Activated T-cell treated with anti-CD3 and anti-CD28 coated beads, Interleukin-2, amount 50 U/mL, for 48 hours (primary cell): ENCODE measurements around the gene HIF1A.
A peak's percentile ranks its signal among the peaks of the same experiment; 100 is the strongest.
"Not testable (repeated sequence)": the region's sequence is repeated elsewhere in the genome, so short reads cannot be mapped to it uniquely, and the experiment has no call there.

ENCODE experiments used
- DNase-seq, 2 experiments: peaks; one replicate each; pipeline ENCODE4 v3.0.0-alpha.2; 2020

The HIF1A gene

DNA sequence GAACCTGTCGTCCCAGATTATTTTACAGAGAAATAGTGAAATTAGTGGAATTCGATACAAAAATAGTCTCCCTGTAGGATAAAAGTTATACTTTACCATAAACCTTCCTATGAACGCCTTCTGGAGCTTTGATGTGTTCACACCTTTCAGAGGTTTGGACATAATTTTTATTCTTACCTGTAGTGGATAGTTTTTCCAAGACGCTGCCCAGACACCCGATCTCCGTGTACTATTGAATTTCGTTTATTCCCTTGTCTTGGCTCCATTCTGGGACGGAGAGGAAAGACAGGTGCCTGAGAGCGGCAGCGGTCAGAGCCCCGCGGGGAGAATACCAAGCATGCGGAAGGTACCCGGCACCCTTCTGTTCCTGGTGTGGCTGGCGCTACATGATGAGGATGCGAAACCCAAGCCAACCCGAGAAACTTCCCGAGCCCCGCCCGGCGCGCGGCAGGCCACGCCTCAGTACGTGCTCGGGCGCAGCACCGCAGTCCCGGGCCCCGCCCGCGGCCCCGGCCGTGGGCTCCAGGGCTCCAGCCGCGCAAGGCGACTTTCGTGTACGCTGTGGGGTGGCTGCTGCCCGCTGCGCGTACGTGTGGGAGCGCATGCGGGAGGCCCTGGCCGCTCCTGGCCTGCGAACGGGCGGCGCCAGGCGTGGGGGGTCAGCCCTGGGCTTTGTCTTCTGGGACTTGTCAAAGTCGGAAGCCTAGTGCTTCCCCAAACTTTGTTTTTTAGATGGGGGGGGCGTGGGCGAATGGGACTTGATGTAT lies 55.6 kb downstream of the HIF1A start:
- peak; percentile 87 to 90 for DNase-seq

DNA sequence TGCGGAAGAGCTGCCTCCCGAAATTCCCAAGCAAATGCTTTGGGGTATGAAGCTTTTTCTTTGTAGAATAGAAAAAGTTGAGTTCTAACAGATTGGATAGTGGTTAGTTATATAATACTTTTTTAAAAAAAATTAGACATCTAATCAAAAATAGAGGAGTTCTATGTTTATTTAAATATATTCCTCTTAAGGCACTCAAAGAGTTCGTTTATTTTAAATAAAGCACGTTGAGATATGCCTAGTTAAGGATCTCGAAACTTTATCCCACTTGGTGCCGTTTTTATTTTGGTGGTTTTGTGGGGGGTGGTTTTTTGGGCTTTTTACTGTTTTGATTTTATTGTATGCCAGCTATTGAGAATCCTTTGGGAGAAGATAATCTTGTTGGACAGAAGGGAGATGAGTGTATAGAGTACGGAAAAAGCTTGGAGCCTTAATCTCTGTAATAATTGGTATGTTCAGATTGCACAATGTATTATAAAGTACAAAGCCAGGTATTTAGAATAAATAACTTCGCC lies 56.2 kb downstream of the HIF1A start:
- DNase-seq: no peak

DNA sequence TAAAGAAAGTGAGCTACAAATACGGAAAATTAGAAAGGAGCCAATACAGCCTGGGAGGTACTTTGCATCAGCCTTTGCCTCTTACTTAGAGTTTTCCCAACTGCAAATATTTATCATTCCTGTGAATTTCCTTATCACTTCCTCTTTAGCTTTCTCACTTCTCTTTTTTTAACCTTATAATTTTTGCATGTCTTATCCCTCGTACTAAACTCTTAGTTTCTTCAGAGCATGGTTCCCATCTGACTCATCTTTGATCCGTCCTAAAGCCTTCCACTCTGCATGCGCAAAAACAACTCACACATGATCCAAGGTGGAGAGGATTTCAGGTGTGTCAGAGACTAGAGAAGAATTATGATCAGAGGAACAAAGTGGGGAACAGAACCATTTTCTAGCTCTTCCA lies 57.3 kb downstream of the HIF1A start:
- DNase-seq: no peak

DNA sequence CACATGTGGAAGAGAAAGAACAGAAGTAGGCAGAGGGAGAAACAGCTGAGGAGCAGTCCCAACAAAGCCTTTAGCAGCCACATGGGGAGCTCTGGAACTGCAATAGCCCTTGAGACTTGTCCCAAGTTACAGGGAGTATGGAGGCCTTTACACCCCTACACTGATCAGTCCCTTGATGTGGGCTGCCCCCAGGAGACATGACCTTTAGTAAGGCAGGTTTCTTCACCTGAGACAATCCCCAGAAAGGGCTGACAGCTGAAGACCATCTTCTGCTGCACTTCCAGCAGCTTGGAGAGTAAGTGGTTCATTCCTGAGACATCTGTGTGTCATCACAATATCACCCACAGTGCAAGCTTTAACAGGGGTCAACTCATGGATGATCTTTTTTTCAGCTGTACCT lies 58.3 kb downstream of the HIF1A start:
- DNase-seq: no peak

DNA sequence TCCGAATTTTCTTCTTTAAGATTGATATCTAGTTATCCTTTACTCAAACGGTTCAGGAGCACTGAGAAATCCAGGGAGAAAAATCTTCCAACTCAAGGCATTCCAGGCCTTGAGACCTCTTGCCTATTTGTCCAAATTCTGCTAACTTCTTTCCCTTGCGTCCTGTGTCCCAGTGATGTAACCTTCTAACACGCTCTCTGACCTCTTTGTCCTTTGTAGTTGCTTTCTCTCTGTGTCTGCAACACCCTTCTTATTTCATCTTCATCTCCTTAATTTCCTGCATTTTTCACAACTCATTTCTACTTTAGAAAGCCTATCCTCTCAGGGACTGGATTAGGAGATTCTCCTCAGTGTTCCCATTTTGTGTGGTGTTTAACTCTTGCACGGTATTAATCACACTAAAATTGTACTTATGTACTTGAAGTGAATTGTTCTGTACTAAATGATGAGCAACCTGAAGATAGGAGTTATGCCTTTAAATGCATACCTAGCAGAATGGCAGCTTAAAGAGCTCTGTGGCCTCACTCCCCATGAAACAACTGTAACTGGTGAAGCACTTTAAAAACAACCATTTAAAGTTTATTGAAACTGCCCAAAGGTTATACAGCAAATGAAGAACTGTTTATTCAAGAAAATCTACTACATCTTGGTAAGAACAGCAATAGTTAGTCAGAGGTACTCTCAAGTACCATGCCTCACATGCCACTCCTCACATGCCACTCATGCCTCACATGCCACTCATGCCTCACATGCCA lies 59.5 kb downstream of the HIF1A start:
- no peak for DNase-seq

DNA sequence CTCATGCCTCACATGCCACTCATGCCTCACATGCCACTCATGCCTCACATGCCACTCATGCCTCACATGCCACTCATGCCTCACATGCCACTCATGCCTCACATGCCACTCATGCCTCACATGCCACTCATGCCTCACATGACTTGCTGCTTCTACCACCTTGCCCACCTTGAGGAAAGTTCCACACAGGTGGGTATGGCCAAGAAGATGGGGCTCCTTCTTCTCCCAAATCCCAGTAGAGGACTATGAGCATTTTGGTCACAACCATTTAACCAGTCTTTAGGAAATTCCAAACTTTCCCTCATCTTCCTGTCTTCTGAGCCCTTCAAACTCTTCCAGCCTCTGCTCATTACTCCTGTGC lies 60.0 kb downstream of the HIF1A start:
- DNase-seq: not testable (repeated sequence)

DNA sequence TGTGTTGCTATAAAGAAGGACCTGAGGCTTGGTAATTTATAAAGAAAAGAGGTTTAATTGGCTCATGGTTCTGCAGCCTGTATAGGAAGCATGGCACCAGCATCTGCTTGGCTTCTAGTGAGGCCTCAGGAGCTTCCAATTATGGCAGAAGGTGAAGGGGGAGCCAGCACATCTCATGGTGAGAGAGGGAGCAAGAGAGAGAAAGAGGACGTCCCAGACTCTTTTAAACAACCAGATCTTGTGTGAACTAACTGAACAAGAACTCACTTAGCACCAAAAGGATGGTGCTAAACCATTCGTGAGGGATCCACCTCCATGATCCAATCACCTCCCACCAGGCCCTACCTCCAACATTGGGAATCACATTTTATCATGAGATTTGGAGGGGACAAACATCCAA lies 60.8 kb downstream of the HIF1A start:
- no peak for DNase-seq

DNA sequence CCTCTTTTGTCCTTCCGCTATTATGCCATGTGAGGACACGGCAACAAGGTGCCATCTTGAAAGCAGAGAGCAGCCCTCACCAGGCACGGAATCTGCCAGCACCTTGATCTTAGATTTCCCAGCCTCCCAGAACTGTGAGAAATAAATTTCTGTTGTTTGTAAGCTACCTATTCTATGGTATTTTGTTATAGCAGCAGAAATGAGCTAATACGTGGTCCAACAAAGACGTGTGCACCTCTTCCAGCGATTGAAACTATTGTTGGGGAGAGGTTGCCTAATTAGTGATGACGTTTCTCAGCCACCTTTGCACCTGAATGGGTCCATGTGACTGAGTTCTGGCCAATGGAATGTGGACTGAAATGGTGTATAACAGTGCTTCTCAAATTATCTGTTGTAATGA lies 64.6 kb downstream of the HIF1A start:
- DNase-seq: no peak

DNA sequence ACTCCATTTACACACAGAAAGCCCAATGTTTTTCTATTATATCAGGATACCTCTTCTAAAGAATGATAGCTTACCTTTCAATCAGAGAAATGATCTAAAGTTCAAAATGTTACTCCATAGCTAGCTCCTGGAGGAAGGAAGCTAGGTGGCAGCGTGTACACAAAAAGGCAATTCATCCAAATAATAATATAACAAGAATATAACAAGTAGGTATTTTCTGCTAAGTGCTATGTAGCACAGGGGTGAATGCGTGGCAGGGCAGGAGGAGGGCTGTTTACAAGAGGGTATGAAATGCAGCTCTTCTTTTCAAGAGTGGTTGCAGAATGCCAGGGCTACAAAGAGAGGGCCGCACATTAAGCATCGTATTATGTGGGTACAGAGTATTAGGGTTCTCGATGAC lies 66.2 kb downstream of the HIF1A start:
- no peak for DNase-seq

DNA sequence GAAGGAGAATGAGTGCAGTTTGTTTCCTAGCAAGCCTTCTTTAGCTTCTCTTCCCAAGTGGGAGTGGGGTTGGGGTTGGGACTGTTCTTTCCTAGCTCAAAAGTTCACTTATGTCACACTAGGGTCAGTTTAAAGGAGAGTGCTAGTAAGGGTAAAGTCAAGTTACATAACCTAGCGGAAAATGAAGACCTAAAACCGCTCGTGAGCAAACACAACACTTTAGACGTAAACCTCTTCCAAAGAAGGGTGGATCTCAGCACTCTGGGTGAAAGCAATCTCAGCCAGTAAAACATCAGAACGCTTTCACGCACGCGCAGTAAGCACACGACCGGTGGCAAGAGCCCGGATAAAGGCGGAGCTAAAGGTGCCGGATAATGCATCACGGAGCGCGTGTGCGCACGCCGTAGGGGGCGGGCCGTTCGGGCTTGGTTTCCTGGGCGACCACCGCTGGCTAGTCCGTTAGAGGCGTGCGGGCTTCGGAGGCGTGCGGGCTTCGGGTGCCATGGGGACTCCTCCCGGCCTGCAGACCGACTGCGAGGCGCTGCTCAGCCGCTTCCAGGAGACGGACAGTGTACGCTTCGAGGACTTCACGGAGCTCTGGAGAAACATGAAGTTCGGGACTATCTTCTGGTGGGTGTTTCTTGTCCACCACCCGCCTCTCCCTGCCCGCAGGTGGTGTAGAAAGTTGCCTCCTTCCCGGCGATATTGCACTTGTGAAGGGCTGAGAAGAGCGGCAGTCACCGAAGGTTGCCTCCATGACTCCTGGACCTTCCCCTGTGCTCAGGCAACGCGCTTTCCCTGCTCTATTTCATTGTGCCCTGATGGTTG lies 66.9 kb downstream of the HIF1A start, which contains the start of gene SNAPC1:
Gene SNAPC1, plus strand, starts transcription at position 462 of the 828 bp plus-strand sequence. Its CDS starts 41 bp downstream, at position 503.
- peak; percentile 98 for DNase-seq

DNA sequence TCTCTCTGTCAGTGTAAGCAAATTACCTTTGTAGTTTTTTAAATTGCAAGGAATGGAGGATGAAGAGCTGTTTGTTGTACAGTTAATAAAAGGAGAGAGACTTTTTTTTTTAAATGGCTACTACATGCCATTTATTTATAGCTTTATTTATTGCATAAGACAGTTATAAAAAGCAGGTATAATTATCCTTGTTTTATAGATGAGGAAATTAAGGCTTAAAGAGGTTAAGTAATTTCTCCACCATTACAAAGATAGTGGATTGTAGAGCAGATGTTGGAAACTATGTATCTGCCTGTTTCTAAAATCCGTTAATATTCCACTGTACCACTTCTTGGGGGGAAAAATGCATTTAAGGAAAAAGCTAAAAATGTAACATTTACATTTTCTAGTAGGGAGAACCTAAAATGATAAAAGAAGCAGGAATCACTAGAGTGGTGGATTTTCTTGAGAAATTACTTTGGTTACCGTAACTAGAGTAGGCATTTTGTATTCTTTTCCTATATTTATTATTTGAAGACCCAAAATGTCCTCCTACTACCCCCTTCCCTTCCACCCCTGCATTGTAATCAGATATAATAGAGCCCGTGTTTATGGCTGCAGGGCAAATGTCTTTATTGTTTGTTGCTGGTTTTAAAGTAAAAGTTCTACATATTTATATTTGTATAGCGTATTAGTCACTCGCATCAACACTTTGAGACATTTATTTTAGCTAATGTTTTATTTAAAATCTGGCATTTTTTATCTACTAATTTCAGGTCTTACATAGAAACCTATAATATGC lies 69.2 kb downstream of the HIF1A start:
- no peak for DNase-seq

DNA sequence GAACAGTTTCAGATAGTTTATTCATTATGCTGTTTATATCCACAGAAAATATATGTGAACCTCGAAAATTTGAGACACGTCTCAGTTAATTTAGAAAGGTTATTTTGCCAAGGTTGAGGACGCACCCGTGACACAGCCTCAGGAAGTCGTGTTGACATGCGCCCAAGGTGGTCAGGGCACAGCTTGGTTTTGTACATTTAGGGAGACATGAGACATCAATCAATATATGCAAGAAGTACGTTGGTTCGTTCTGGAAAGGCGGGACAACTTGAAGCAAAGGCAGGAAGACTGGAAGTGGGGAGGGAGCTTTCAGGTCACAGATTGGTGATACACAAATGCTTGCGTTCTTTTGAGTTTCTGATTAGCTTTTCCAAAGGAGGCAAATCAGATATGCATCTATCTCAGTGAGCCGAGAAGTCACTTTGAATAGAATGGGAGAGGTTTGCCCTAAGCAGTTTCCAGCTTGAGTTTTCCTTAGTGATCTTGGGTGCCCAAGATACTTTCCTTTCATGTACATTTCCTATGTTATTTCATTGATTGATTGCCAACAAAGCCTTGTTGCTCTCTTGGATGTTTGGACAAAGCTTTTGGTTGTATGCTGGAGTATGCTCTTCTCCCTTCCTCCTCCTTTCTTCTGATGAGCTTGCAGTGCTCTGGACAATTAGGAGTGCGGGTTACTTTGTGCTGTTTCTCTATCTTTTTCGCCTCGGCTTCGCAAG lies 70.1 kb downstream of the HIF1A start:
- DNase-seq: no peak

DNA sequence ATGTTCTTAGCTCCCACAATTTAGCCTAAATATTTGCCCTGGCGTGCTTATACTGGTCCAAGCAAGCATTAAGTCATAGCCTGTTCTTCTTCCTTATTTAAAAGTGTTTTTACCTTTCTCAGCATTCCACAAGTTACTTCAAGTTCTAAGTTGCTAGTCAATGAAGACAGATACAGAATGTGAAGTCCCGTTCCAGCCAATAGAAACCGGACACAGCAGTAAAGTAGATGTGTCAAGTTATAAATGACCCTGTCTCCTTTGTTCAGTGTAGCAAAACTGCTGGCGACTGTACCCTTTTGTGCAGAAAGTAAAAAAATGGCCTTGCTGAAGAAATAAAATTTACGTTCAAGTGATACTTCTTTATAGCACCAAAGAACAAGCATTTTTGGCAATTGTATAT lies 70.8 kb downstream of the HIF1A start:
- DNase-seq: no peak

DNA sequence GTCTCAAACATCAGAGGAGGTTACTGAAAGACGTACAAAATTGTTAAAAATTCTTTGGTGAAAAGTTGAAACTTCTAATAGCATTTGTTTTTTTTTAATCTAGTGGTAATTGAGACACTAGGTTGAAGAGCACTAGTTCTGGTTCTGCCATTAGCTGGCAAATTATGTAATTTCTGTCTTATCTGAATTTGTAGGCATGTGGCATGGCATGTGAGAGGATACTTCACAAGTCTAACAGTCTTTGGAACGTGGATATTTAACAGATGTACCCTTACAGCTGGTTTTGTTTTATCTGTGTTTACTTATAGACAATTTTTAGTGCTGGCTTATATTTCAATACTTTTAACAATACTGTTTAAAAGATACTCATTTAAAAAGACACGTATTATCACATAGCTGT lies 72.9 kb downstream of the HIF1A start:
- no peak for DNase-seq

DNA sequence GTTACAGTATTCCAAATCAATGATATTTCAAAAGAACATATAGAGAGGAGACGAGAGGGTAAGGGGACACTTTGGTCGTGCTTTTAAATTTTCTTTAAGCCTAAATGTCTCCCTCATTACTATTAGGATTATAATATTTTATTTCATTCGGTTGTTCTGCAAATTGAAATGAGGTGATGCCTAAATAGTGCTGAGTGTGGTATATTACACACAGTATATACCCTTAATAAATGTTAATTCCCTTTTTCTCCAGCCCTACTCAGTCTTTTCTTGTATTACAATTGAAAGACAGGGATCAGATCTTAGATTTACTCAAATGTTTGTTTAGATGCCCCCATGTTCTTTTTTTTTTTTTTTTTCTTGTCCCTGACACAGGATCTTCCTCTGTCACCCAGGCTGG lies 74.6 kb downstream of the HIF1A start:
- no peak for DNase-seq

DNA sequence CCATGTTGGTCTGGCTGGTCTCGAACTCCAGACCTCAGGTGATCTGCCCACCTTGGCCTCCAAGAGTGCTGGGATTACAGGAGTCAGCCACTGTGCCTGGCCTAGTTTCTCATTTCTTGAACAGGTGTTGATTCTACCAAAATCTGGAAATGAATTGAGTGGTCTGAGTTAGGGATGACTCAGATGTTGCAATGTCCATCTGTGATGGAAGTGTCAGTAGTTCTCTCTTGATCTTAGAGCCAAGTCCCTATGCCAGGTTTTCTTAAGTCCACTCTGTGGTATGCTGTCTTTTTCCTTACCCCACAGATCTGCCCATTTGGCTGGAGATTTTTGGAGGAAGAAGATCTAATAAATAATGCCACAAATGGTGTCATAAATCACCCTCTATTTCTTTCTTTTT lies 79.5 kb downstream of the HIF1A start:
- DNase-seq: no peak

DNA sequence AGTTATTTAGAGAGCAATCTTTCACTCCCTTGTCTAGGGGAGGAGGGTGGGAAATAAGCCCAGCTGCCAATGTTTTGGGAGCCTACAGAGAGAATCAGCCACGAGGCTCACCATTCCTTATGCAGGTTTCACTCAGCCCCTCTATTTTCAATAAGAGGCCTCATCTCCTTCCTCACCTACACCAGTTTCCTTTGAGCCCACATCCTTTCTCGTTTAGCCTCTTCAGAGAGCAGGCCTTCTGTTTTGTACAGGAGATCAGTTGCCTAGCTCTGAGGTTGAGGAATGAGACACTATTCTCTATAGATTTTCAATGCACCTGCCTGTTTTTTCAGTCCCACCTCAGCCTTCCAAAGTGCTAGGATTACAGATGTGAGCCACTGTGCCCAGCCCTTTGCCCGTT lies 84.8 kb downstream of the HIF1A start:
- no peak for DNase-seq

DNA sequence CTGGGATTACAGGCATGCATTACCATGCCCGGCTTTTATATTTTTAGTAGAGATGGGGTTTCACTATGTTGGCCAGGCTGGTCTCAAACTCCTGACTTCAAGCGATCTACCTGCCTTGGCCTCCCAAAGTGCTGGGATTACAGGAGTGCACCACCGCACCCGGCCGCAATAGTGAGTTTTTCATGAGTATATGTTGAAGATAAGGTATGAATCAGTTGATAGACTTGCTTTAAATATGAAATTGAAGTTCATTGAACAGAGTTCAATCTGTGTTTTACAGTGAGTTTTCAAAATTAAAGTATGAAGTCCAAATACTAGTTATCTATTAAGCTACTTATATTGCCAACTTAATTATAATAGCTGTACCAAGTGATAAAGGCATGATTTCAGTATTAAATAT lies 102.0 kb downstream of the HIF1A start:
- no peak for DNase-seq
